Mesothelial cell of epicardium (in vitro differentiated cells): ENCODE measurements around the gene VMP1. TPM values are rescaled to one million over a fixed set of nuclear protein-coding genes. Genes with fewer than 3 reads are reported as not detected.

Experiments
- DNase-seq, 2 experiments: peaks; one replicate each; pipeline ENCODE4 v3.0.0; 2021; ENCODE audit warnings: low spot score in 2 of 2; ENCODE audit not compliant: unreplicated experiment in 2 of 2
- H3K27ac Mint-ChIP-seq: 2 replicates; pipeline ENCODE4 v1.8.0; 2021; ENCODE audit warnings: mixed read lengths
- H3K27me3 Mint-ChIP-seq: 2 replicates; pipeline ENCODE4 v1.8.0; 2021; ENCODE audit warnings: low read depth, mixed read lengths
- H3K36me3 Mint-ChIP-seq: 2 replicates; pipeline ENCODE4 v1.8.0; 2021; ENCODE audit warnings: mixed read lengths
- H3K4me1 Mint-ChIP-seq: 2 replicates; pipeline ENCODE4 v1.8.0; 2021; ENCODE audit warnings: mixed read lengths
- H3K4me3 Mint-ChIP-seq: 2 replicates; pipeline ENCODE4 v1.8.0; 2021; ENCODE audit warnings: mild to moderate bottlenecking, moderate library complexity, mixed read lengths
- H3K9me3 Mint-ChIP-seq: 2 replicates; pipeline ENCODE4 v1.8.0; 2021; ENCODE audit warnings: mixed read lengths
- CTCF ChIP-seq: fragments of 200-600 bp; sonication (generic); IDR thresholded peaks from one replicate; pipeline ENCODE4 v1.5.0; 2021; ENCODE audit warnings: antibody characterized with exemption; ENCODE audit not compliant: unreplicated experiment
- total RNA-seq: library from RNA; stranded (reverse); gene quantifications from 3 replicates; pipeline ENCODE4 v1.2.1, GENCODE V29; 2021

The VMP1 gene
- total RNA-seq, 1 donor from 2014 or later: 208 TPM

- Mint-ChIP-seq H3K36me3 (peaks cover 3% of the 10 kb centered on the region), H3K4me3 (no peak overlapping the region), H3K9me3 (no peaks in the 10 kb centered on the region), H3K27ac (peak overlapping the region; percentile 25), H3K4me1 (peaks cover 5% of the 10 kb centered on the region), H3K27me3 (no peaks in the 10 kb centered on the region)
- no peak for DNase-seq
- no peak for TF ChIP-seq CTCF
These were observed 20.5 kb downstream of the VMP1 start for GRCh38 chr17:59727817-59728533.

DNA sequence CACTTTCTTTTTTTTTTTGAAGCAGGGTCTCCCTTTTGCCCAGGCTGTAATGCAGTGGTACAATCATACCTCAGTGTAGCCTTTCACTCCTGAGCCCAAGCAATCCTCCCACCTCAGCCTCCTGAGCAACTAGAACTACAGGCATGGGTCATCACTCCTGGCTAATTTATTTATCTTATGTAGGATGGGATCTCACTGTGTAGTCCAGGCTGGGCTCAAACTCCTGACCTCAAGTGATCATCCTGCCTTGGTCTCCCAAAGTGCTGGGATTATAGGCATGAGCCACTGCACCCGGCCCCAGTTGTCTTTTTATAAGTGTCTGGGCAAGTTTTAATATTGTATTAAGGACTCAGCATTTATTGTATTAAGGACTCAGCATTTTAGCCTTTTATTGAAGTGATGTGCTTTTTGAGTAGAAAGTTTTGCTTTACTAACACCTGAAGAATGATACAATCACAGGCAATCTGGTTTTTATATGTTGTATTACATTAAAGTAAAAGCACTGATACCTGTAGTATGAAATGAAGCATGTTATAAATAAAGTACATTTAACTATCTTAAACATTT lies 22.9 kb downstream of the VMP1 start:
- Mint-ChIP-seq H3K4me3 (no peak overlapping the region), H3K27me3 (no peaks in the 10 kb centered on the region), H3K27ac (no peak overlapping the region), H3K9me3 (no peaks in the 10 kb centered on the region), H3K4me1 (peaks cover 3% of the 10 kb centered on the region), H3K36me3 (peaks cover 5% of the 10 kb centered on the region)
- no peak for TF ChIP-seq CTCF
- no peak for DNase-seq

DNA sequence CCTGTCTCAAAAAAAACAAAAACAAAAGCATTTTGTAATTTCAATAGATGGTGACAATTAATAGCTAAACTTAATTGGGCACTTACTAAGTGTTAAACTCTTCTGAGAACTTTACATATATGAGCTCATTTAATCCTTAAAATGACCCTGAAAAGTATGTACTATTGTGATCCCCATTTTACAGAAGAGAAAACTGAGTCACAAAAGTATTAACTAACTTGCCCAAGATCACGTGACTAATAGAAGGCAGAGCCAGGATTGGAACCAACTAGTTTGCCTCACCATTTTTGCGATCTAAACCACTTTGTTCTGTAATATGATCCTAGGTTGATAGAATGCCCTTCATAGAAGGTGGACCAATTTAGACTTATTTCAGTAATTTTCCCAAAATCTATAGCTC lies 26.2 kb downstream of the VMP1 start:
- H3K9me3 Mint-ChIP-seq: no peaks in the 10 kb centered on the region
- H3K36me3 Mint-ChIP-seq: peaks cover 11% of the 10 kb centered on the region
- no peak for TF ChIP-seq CTCF
- H3K4me3 Mint-ChIP-seq: no peak overlapping the region
- DNase-seq: no peak
- no peaks in the 10 kb centered on the region for H3K4me1 Mint-ChIP-seq
- H3K27ac Mint-ChIP-seq: no peak overlapping the region
- no peaks in the 10 kb centered on the region for H3K27me3 Mint-ChIP-seq

DNA sequence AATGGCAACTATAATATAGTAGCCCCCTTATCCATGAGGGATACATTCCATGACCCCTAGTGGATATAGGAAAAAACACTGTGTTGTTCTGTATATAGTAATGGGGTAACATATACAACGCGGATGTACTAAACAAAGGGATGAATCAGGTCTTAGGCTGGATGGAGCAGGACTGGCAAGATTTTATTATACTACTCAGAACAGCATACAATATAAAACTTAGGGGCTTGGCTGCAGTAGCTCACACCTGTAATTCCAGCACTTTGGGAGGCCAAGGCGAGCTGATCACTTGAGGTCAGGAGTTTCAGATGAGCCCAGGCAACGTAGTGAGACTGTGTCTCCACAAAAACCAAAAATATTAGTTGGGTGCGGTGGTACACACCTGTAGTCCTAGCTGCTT lies 26.8 kb downstream of the VMP1 start:
- DNase-seq: no peak
- peaks cover 11% of the 10 kb centered on the region for H3K36me3 Mint-ChIP-seq
- TF ChIP-seq CTCF: no peak
- no peaks in the 10 kb centered on the region for H3K9me3 Mint-ChIP-seq
- H3K4me3 Mint-ChIP-seq: no peak overlapping the region
- no peak overlapping the region for H3K27ac Mint-ChIP-seq
- no peaks in the 10 kb centered on the region for H3K27me3 Mint-ChIP-seq
- H3K4me1 Mint-ChIP-seq: no peaks in the 10 kb centered on the region

- H3K4me1 Mint-ChIP-seq: no peaks in the 10 kb centered on the region
- peaks cover 18% of the 10 kb centered on the region for H3K36me3 Mint-ChIP-seq
These were observed 29.9 kb downstream of the VMP1 start for GRCh38 chr17:59737324-59737723.

More at GRCh38 chr17:59737324-59737723, 29.9 kb downstream of the VMP1 start:
- no peaks in the 10 kb centered on the region for H3K9me3 Mint-ChIP-seq
- no peaks in the 10 kb centered on the region for H3K27me3 Mint-ChIP-seq
- H3K4me3 Mint-ChIP-seq: no peak overlapping the region
- TF ChIP-seq CTCF: no peak
- no peak for DNase-seq
- no peak overlapping the region for H3K27ac Mint-ChIP-seq
